GM20431 (cell line): ENCODE results near the gene ZNF488.
"Not testable (repeated sequence)": the region's sequence is repeated elsewhere in the genome, so short reads cannot be mapped to it uniquely, and the experiment has no call there.

ENCODE experiments used
- in situ Hi-C: fragments of 300-500 bp; cut with MseI, MboI; formaldehyde crosslinking; loops from one replicate; pipeline ENCODE4 v1.15.0; 2020; ENCODE audit warnings: low sequenced_read_pairs; ENCODE audit not compliant: unreplicated experiment

The ZNF488 gene, protein sequence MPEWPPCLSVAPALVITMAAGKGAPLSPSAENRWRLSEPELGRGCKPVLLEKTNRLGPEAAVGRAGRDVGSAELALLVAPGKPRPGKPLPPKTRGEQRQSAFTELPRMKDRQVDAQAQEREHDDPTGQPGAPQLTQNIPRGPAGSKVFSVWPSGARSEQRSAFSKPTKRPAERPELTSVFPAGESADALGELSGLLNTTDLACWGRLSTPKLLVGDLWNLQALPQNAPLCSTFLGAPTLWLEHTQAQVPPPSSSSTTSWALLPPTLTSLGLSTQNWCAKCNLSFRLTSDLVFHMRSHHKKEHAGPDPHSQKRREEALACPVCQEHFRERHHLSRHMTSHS

GRCh38 chr10:47384148-47384921 is at the start of gene ZNF488:
Gene ZNF488, minus strand, starts transcription at chr10:47384293. Its CDS starts 15,464 bp downstream, at chr10:47368829.
- in situ Hi-C loops, result loop anchor here (25.0 kb wide), 1 partner anchor 1097 kb away; the partner anchor contains the start of gene ANTXRL

DNA sequence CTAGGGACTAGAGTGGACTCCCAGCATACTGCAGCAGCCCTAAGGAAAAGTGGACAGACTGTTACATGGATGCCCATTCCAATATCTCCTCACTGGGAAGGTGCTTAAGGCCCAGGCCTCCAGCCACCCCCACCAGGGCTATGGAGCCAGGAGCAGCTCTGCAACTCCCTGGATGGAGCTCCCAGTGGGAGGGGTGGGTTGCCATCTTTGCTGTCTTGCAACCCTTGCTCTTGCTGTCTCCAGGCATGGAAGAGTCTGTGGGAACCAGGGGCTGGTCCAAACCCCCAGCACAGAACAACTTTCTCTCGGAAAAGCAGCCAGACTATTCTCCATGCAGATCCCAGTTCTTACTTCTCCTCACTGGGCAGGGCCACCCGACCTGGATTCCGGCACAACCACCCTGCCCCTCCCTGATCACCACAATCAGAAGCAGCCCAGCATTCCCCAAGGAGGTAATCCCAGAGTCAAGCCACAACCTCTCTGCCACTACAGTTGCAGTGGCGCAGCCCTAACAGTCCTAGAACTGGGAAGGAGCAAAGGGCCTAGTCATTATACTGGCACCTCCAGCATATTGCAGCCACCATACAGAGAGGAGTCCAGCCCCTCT is 41.8 kb upstream of the ZNF488 start:
- in situ Hi-C loops, result no loop called here

- in situ Hi-C loops, result no loop called here
Observed at GRCh38 chr10:47424231-47424630, 40.1 kb upstream of the ZNF488 start.

GRCh38 chr10:47423476-47423875 is 39.4 kb upstream of the ZNF488 start:
- in situ Hi-C loops, result no loop called here

- in situ Hi-C loops, result no loop called here
Observed at GRCh38 chr10:47421057-47421952, 37.2 kb upstream of the ZNF488 start.

- in situ Hi-C loops, result no loop called here
Observed at GRCh38 chr10:47420305-47421056, 36.4 kb upstream of the ZNF488 start.

- in situ Hi-C loops, result no loop called here
Observed at GRCh38 chr10:47419421-47419820, 35.3 kb upstream of the ZNF488 start.

DNA sequence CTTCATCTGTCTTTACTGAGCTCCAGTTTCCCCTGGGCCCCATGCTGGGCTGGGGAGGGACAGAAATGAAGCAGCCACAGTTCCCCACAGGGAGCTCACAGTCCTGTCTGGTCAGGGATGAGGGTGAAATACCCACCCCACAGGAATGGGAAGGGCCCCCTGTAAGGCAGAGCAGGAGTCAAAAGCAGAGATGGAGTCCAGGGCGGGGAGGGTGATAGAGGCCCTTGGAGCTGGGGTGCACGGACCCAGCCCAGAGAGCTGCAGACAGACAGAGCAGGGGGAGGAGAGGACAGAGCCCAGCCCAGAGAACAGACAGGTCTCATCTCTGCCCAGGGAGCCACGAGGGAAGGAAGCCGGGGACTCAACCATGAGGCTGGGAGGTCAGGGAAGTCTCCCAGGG is 34.9 kb upstream of the ZNF488 start:
- in situ Hi-C loops, result no loop called here

GRCh38 chr10:47418321-47418720 is 34.2 kb upstream of the ZNF488 start:
- in situ Hi-C loops, result no loop called here

DNA sequence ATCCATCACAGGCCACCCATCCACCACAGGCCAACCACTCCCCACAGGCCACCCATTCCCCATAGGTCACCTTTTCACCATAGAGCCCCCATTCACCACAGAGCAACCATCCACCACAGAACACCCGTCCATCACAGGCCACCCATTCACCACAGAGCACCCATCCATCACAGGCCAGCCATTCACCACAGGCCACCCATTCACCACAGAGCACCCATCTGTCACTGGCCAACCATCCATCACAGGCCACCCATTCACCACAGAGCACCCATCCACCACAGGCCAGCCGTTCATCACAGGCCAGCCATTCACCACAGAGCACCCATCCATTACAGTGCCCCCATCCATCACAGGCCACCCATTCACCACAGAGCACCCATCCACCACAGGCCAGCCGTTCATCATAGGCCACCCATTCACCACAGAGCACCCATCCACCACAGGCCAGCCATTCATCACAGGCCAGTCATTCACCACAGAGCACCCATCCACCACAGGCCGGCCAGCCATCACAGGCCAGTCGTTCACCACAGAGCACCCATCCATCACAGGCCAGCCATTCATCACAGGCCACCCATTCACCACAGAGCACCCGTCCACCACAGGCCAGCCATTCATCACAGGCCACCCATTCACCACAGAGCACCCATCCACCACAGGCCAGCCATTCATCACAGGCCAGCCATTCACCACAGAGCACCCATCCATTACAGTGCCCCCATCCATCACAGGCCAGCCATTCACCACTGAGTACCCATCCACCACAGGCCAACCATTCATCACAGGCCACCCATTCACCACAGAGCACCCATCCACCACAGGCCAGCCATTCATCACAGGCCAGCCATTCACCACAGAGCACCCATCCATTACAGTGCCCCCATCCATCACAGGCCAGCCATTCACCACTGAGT is 32.5 kb upstream of the ZNF488 start:
- in situ Hi-C loops, result not testable (repeated sequence)

- in situ Hi-C loops, result no loop called here
Observed at GRCh38 chr10:47415520-47416304, 31.6 kb upstream of the ZNF488 start.

DNA sequence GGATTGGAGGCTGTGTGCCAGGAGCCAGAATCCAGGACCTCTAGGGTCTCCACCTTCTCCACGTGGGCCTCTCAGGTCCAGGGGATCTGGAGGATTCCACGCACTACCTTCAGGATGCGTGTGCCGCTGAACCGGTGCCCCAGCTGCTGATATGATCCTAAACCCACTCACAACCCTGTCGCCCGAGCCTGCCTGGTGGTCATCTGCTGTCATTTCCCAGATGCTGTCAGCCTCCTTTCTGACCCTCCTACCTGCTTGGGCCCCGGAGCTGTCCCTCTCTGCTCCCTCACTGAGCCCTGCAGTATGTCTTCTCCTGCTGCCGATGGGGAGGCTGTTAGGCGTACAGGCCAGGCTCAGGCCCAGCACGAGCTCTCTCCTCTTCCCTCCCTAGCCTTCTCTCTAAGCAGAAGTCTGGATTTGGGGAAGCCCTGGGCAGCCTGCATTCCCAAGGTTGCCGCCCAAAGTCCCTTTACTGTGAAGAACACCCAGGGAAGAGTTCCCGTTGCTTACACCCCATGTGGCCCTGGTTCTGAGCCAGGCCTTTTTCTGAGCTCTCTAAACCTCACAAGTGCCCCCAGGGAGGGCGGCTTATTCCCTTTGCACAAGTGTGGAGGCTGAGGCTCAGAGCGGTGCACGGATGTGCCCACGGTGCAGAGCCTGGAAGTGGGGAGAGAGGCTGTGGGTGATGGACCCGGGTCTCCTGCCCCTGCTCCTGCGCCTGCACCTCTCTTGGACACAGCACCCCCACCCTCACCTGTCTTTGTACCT is 30.8 kb upstream of the ZNF488 start:
- in situ Hi-C loops, result no loop called here

GRCh38 chr10:47414227-47414592 is 30.1 kb upstream of the ZNF488 start:
- in situ Hi-C loops, result no loop called here

GRCh38 chr10:47413531-47414226 is 29.6 kb upstream of the ZNF488 start:
- in situ Hi-C loops, result no loop called here

DNA sequence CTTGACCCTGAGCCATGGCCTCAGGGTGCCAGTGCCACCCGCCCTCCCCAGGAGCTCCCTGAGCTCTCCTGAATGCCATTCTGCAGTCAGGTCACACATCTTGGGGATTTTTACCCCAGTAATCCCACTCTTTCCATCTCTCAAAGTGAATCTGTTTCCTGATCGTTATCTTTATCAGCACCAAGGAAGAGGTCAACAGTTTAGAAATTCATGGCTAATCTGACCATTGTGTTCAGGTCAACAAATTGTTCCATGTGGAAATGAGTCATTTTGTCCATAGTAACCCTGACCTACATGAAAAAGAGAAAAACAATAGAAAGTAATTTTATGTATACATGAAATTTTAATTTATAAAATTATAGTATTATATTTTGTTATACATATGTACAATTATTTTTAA is 28.8 kb upstream of the ZNF488 start:
- in situ Hi-C loops, result no loop called here

DNA sequence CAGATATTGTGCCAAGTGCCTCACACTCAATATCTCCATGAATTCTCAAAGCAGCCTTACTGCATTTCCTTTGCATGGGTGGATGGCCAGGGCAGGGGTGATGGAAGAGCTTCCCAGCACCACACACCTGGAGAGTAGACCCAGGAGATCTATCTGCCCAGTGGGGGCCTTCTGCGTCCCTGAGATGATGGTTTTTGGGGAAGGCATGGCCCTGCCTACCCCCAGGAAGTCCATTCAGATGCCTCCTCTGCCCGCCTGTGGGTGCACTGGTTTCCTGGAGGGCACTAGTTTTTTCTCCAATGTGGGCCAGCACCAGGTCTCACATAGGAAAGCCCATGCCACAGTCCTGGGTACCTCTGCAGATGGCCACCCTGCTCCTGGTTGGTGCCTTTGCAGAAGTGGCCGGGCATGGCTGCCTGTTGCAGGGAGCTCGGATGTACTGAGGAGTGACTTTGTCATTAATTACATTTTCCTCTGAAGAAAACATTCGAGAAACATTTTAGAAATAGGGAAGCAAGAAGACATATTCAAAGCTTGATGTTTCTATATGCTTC is 28.2 kb upstream of the ZNF488 start:
- in situ Hi-C loops, result no loop called here
